Mesothelial cell of epicardium (in vitro differentiated cells): ENCODE data around the gene IRF9. TPM values are rescaled to one million over a fixed set of nuclear protein-coding genes. Genes with fewer than 3 reads are reported as not detected.

Experiments used
- DNase-seq, 2 experiments: peaks; one replicate each; pipeline ENCODE4 v3.0.0; 2021; ENCODE audit warnings: low spot score in 2 of 2; ENCODE audit not compliant: unreplicated experiment in 2 of 2
- H3K27ac Mint-ChIP-seq: 2 replicates; pipeline ENCODE4 v1.8.0; 2021; ENCODE audit warnings: mixed read lengths
- H3K27me3 Mint-ChIP-seq: 2 replicates; pipeline ENCODE4 v1.8.0; 2021; ENCODE audit warnings: low read depth, mixed read lengths
- H3K36me3 Mint-ChIP-seq: 2 replicates; pipeline ENCODE4 v1.8.0; 2021; ENCODE audit warnings: mixed read lengths
- H3K4me1 Mint-ChIP-seq: 2 replicates; pipeline ENCODE4 v1.8.0; 2021; ENCODE audit warnings: mixed read lengths
- H3K4me3 Mint-ChIP-seq: 2 replicates; pipeline ENCODE4 v1.8.0; 2021; ENCODE audit warnings: mild to moderate bottlenecking, moderate library complexity, mixed read lengths
- H3K9me3 Mint-ChIP-seq: 2 replicates; pipeline ENCODE4 v1.8.0; 2021; ENCODE audit warnings: mixed read lengths
- total RNA-seq: library from RNA; stranded (reverse); gene quantifications from 3 replicates; pipeline ENCODE4 v1.2.1, GENCODE V29; 2021
- TF ChIP-seq, protein P1 (sequence below): fragments of 200-600 bp; sonication (generic); IDR thresholded peaks from one replicate; pipeline ENCODE4 v1.5.0; 2021; ENCODE audit warnings: antibody characterized with exemption; ENCODE audit not compliant: unreplicated experiment

IRF9 gene
- total RNA-seq, 1 donor from 2014 or later: 274 TPM

DNA sequence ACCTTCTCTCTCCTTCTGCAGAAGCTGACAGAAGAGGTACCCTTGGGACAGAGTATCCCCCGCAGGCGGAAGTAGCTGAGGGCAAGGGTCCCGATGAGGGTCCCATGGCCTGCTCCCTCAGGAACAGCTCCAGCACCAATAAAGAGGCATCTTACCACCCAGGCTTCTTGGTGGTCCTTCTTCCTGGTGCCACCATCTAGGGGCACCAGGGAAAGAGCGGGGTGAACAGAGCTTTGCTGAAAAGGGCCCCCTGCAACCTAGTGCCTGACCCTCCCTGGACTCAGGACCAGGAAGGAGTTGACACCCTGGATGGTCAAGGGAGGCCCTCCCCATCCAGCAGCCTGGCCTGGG lies 591 bp upstream of the IRF9 start:
- Mint-ChIP-seq H3K27ac (peak overlapping the region; percentile 99), H3K4me1 (peaks cover 40% of the 10 kb centered on the region), H3K27me3 (no peaks in the 10 kb centered on the region), H3K9me3 (no peaks in the 10 kb centered on the region), H3K36me3 (peaks cover 38% of the 10 kb centered on the region), H3K4me3 (peak overlapping the region; percentile 94)
- TF ChIP-seq, protein P1, sequence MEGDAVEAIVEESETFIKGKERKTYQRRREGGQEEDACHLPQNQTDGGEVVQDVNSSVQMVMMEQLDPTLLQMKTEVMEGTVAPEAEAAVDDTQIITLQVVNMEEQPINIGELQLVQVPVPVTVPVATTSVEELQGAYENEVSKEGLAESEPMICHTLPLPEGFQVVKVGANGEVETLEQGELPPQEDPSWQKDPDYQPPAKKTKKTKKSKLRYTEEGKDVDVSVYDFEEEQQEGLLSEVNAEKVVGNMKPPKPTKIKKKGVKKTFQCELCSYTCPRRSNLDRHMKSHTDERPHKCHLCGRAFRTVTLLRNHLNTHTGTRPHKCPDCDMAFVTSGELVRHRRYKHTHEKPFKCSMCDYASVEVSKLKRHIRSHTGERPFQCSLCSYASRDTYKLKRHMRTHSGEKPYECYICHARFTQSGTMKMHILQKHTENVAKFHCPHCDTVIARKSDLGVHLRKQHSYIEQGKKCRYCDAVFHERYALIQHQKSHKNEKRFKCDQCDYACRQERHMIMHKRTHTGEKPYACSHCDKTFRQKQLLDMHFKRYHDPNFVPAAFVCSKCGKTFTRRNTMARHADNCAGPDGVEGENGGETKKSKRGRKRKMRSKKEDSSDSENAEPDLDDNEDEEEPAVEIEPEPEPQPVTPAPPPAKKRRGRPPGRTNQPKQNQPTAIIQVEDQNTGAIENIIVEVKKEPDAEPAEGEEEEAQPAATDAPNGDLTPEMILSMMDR: no peak
- DNase-seq: no peak

DNA sequence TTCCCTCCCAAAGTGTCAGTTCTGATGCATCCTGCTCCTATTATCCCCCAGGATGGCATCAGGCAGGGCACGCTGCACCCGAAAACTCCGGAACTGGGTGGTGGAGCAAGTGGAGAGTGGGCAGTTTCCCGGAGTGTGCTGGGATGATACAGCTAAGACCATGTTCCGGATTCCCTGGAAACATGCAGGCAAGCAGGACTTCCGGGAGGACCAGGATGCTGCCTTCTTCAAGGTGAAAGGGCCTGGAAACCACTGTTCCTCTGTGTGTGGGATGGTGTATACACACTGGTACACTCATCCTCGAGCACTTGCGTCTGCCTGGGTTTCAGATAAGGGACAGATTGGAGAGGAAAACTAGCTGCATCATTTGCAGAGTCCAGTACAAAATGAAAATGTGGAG lies 1.0 kb downstream of the IRF9 start:
- peak overlapping the region; percentile 99 for H3K27ac Mint-ChIP-seq
- no peaks in the 10 kb centered on the region for H3K27me3 Mint-ChIP-seq
- peaks cover 45% of the 10 kb centered on the region for H3K4me1 Mint-ChIP-seq
- peaks cover 40% of the 10 kb centered on the region for H3K36me3 Mint-ChIP-seq
- H3K4me3 Mint-ChIP-seq: peak overlapping the region; percentile 94
- H3K9me3 Mint-ChIP-seq: no peaks in the 10 kb centered on the region
- TF ChIP-seq, protein P1: no peak
- no peak for DNase-seq

DNA sequence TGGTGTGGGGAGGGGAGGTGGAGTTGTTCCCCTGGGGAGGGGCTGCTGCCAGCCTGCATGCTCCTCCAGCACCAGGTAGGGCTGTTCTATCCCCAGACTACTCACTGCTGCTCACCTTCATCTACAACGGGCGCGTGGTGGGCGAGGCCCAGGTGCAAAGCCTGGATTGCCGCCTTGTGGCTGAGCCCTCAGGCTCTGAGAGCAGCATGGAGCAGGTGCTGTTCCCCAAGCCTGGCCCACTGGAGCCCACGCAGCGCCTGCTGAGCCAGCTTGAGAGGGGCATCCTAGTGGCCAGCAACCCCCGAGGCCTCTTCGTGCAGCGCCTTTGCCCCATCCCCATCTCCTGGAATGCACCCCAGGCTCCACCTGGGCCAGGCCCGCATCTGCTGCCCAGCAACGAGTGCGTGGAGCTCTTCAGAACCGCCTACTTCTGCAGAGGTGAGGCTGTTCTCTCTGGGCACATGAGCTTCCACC lies 3.5 kb downstream of the IRF9 start:
- no peak for DNase-seq
- TF ChIP-seq, protein P1: no peak
- Mint-ChIP-seq H3K9me3 (no peaks in the 10 kb centered on the region), H3K27ac (peak overlapping the region; percentile 85), H3K4me3 (peak overlapping the region; percentile 48), H3K36me3 (peaks cover 41% of the 10 kb centered on the region), H3K27me3 (no peaks in the 10 kb centered on the region), H3K4me1 (peaks cover 45% of the 10 kb centered on the region)

DNA sequence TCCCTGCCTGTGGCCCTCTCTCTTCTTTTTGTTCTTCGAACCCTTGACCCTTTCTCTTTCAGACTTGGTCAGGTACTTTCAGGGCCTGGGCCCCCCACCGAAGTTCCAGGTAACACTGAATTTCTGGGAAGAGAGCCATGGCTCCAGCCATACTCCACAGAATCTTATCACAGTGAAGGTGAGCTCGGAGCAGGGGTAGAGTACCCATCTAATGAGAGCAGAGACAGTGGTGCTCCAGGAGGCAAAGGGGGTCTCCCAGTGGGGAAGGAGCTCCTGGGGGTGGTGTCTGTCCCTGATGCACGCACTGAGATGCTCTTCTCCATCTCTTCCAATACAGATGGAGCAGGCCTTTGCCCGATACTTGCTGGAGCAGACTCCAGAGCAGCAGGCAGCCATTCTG lies 4.7 kb downstream of the IRF9 start:
- peak overlapping the region; percentile 66 for H3K27ac Mint-ChIP-seq
- TF ChIP-seq, protein P1: no peak
- peaks cover 41% of the 10 kb centered on the region for H3K4me1 Mint-ChIP-seq
- H3K4me3 Mint-ChIP-seq: no peak overlapping the region
- peaks cover 43% of the 10 kb centered on the region for H3K36me3 Mint-ChIP-seq
- no peaks in the 10 kb centered on the region for H3K9me3 Mint-ChIP-seq
- DNase-seq: no peak
- no peaks in the 10 kb centered on the region for H3K27me3 Mint-ChIP-seq

DNA sequence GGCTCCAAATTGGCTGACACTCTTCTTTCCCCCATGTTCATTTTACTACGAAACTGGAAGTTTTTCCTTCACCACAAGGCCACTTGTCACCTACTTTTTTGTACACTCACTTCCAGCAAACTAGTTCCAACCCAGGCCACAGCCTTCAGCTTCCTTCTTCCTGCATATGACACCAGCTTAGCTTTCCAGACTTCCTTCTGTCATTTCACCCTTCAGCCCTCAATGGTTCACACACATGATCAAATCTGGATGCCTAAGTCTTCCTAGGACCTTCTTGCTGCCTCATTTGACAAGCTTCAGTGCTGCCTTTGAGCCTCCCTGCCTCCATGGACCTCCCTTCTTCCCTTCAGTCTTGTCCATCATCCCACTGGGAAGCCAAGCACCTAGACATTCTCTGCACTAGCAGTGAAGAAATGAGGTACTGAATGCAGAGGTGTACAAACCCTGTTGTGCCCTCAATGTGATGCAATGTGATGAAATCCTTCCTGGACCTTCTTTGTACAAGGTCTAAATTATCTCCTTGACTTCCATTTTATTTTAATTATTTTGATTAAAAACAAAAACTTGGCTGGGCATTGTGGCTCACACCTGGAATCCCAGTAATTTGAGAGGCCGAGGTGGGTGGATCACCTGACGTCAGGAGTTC lies 6.5 kb downstream of the IRF9 start:
- Mint-ChIP-seq H3K4me1 (peaks cover 39% of the 10 kb centered on the region), H3K27ac (peak overlapping the region; percentile 86), H3K9me3 (no peaks in the 10 kb centered on the region), H3K36me3 (peaks cover 41% of the 10 kb centered on the region), H3K27me3 (no peaks in the 10 kb centered on the region), H3K4me3 (no peak overlapping the region)
- TF ChIP-seq, protein P1: no peak
- no peak for DNase-seq
